ENCODE data around the gene RGS7BP.

- TF ChIP-seq CTCF (conservative IDR thresholded peaks at IDR 0.05; ENCODE audit: low read depth, low read length) = no peak
- TF ChIP-seq EZH2 (IDR thresholded peaks at IDR 0.05; ENCODE audit: borderline replicate concordance, low read depth, low read length, poor library complexity, severe bottlenecking) = no peak
Observed at GRCh38 chr5:64606926-64607325, 101.1 kb downstream of the RGS7BP start.

All from A673 (cell line).